Measurements from ENCODE around the gene COL6A6. TPM values are rescaled to one million over a fixed set of nuclear protein-coding genes. Genes with fewer than 3 reads are reported as not detected.

The COL6A6 gene
- total RNA-seq, 6 experiments from 2014 or later: 0.11 to 0.93 (median 0.12) TPM; not detected in 1

- DNase-seq (no peak), ATAC-seq (no peak)
- intact Hi-C loops (cut with DNase I): no loop called here
- H3K27me3 ChIP-seq: no peaks in the 10 kb centered on the region
- H3K36me3 ChIP-seq: no peaks in the 10 kb centered on the region
- no peaks in the 10 kb centered on the region for H3K9me3 ChIP-seq
- H3K27ac ChIP-seq: no peak overlapping the region
- no peaks in the 10 kb centered on the region for H3K4me1 ChIP-seq
- TF ChIP-seq CTCF (IDR thresholded peaks at IDR 0.05) (no peak), POLR2A (IDR thresholded peaks at IDR 0.05) (no peak)
- H3K4me3 ChIP-seq: no peak overlapping the region
- WGBS (ENCODE audit: insufficient coverage, low coverage, low lambda C conversion rate, missing lambda C conversion rate): 70% methylated on average over 10 of the region's 13 CpGs
Observed at GRCh38 chr3:130565224-130565623, 48.2 kb downstream of the COL6A6 start.

Other genes starting within 250 kb of the COL6A6 start
- gene COL6A5, start 171.5 kb upstream of the COL6A6 start, total RNA-seq: not detected
- 10 to 100 TPM; 15.3 to 35.3 (median 24.1) TPM for gene PIK3R4, start 229.7 kb downstream of the COL6A6 start, total RNA-seq